Naive thymus-derived CD4-positive, alpha-beta T cell (primary cell): ENCODE results near the gene BAIAP2. TPM values are rescaled to one million over a fixed set of nuclear protein-coding genes. Genes with fewer than 3 reads are reported as not detected.
"Not testable (repeated sequence)": the region's sequence is repeated elsewhere in the genome, so short reads cannot be mapped to it uniquely, and the experiment has no call there.

Experiments
- ATAC-seq: fragments of 150-1000 bp; cut with Tn5 transposase; 2 replicates; pipeline ENCODE4 v1.10.0; 2021; ENCODE audit warnings: mild to moderate bottlenecking, moderate library complexity
- CTCF ChIA-PET: fragments of 350-600 bp; sonication (Branson Sonifier 250); formaldehyde crosslinking; loops from one replicate; lab custom pipeline; 2021; ENCODE audit warnings: antibody characterized with exemption; lab: Charles Lee
- POLR2A ChIA-PET: fragments of 350-600 bp; sonication (Branson Sonifier 250); formaldehyde crosslinking; loops from one replicate; lab custom pipeline; 2021; ENCODE audit warnings: antibody characterized with exemption, inconsistent platforms; lab: Charles Lee
- DNase-seq, 9 donors: peaks; one replicate each; pipeline versions ENCODE4 v3.0.0 to v3.0.0-alpha.2; 2020 to 2022; ENCODE audit warnings: mixed read lengths in 1 of 9
- H3K27ac ChIP-seq: one replicate; pipeline ENCODE4 v1.7.0; 2013; ENCODE audit warnings: mild to moderate bottlenecking, low read depth, low read length, moderate library complexity
- H3K27me3 ChIP-seq, 2 donors: one replicate each; pipeline ENCODE4 v1.7.0; 2013; ENCODE audit warnings: low read length in 2 of 2, mild to moderate bottlenecking in 2 of 2, moderate library complexity in 2 of 2; ENCODE audit not compliant: control insufficient read depth in 2 of 2, insufficient read depth in 2 of 2
- H3K36me3 ChIP-seq, 3 experiments: 1 replicate in 2 of 3; 2 replicates in 1 of 3; pipeline ENCODE4 v1.7.0; 2013; ENCODE audit warnings: low read length in 3 of 3, mild to moderate bottlenecking in 3 of 3, moderate library complexity in 1 of 3; ENCODE audit not compliant: insufficient read depth in 3 of 3, control insufficient read depth in 2 of 3
- H3K4me1 ChIP-seq, 2 donors: one replicate each; pipeline ENCODE4 v1.7.0; 2013; ENCODE audit warnings: low read length in 2 of 2, mild to moderate bottlenecking in 2 of 2, moderate library complexity in 1 of 2; ENCODE audit not compliant: control insufficient read depth in 2 of 2, insufficient read depth in 2 of 2
- H3K4me3 ChIP-seq: 2 replicates; pipeline ENCODE4 v1.7.0; 2013; ENCODE audit warnings: mild to moderate bottlenecking, low read length
- H3K9me3 ChIP-seq, 3 experiments: 1 replicate in 2 of 3; 2 replicates in 1 of 3; pipeline ENCODE4 v1.7.0; 2013; ENCODE audit warnings: low read length in 3 of 3; ENCODE audit not compliant: control insufficient read depth in 2 of 3
- H3K27ac Mint-ChIP-seq, 9 donors: one replicate each; pipeline ENCODE4 v1.8.0; 2020 to 2022; ENCODE audit warnings: mixed read lengths in 9 of 9, mild to moderate bottlenecking in 8 of 9, moderate library complexity in 5 of 9, inconsistent platforms in 2 of 9
- H3K27me3 Mint-ChIP-seq, 5 donors: one replicate each; pipeline ENCODE4 v1.8.0; 2021 to 2022; ENCODE audit warnings: mixed read lengths in 5 of 5, mild to moderate bottlenecking in 1 of 5
- H3K36me3 Mint-ChIP-seq, 5 donors: one replicate each; pipeline ENCODE4 v1.8.0; 2020 to 2022; ENCODE audit warnings: mixed read lengths in 5 of 5, mild to moderate bottlenecking in 3 of 5, inconsistent platforms in 1 of 5
- H3K4me1 Mint-ChIP-seq, 7 donors: one replicate each; pipeline ENCODE4 v1.8.0; 2020 to 2022; ENCODE audit warnings: mixed read lengths in 7 of 7, mild to moderate bottlenecking in 3 of 7, inconsistent platforms in 1 of 7
- H3K4me3 Mint-ChIP-seq, 10 donors: one replicate each; pipeline ENCODE4 v1.8.0; 2020 to 2022; ENCODE audit warnings: mild to moderate bottlenecking in 10 of 10, mixed read lengths in 10 of 10, moderate library complexity in 6 of 10, inconsistent platforms in 2 of 10
- H3K9me3 Mint-ChIP-seq, 11 donors: one replicate each; pipeline ENCODE4 v1.8.0; 2020 to 2022; ENCODE audit warnings: mixed read lengths in 11 of 11, mild to moderate bottlenecking in 4 of 11, inconsistent platforms in 1 of 11, moderate library complexity in 1 of 11
- intact Hi-C, 2 donors: fragments of 100-400 bp; cut with micrococcal nuclease; formaldehyde crosslinking; loops; one replicate each; pipeline ENCODE4 v1.15.1; 2023
- polyA plus RNA-seq, 2 donors: library from polyadenylated mRNA; unstranded; fragments of 300-500 nt; fragmentation: Illumina TruSeq; gene quantifications; one replicate each; pipeline ENCODE4 v1.2.3, GENCODE V29; 2021
- total RNA-seq, 6 experiments: library from RNA in 5 of 6; stranded (reverse) in 5 of 6; gene quantifications; 1 replicate in 5 of 6; 2 replicates in 1 of 6; pipeline ENCODE4 v1.2.3 and lab custom pipeline; 2021 to 2026

The BAIAP2 gene
- total and polyA plus RNA-seq, 7 experiments from 2014 or later: 3.2 to 13.7 (median 7.4) TPM

GRCh38 chr17:81029859-81030258, 5.1 kb upstream of the BAIAP2 start:
- Mint-ChIP-seq H3K36me3 (peaks cover 0 to 3% (median 0%) of the 10 kb centered on the region in 5 donors), H3K4me3 (no peak overlapping the region), H3K9me3 (peaks cover 0 to 7% (median 0%) of the 10 kb centered on the region in 11 donors), H3K27me3 (peaks cover 0 to 38% (median 6%) of the 10 kb centered on the region in 5 donors), H3K4me1 (peaks cover 5 to 21% (median 14%) of the 10 kb centered on the region in 7 donors), H3K27ac (no peak overlapping the region)
- ATAC-seq: no peak
- no peak for DNase-seq
- no peaks in the 10 kb centered on the region for H3K27me3 ChIP-seq
- H3K27ac ChIP-seq: no peak overlapping the region
- ChIA-PET CTCF (no interaction called here), POLR2A (interaction anchor here (0.6 to 1.1 kb wide), 2 partner anchors 9 to 12 kb away, joined by 3 to 5 read pairs; no protein-coding TSS in a partner anchor)
- H3K9me3 ChIP-seq: no peaks in the 10 kb centered on the region
- intact Hi-C loops: loop anchor here in 1 of 2 donors (10.0 kb wide), 2 partner anchors 455 to 575 kb away; no protein-coding TSS in a partner anchor
- no peak overlapping the region for H3K4me3 ChIP-seq
- no peaks in the 10 kb centered on the region for H3K36me3 ChIP-seq
- peaks cover 0 to 9% of the 10 kb centered on the region in 2 donors for H3K4me1 ChIP-seq

GRCh38 chr17:81030312-81030711, 4.6 kb upstream of the BAIAP2 start:
- H3K4me3 ChIP-seq, H3K9me3 ChIP-seq, H3K27ac ChIP-seq, H3K9me3 Mint-ChIP-seq, H3K27me3 ChIP-seq, DNase-seq, H3K27ac Mint-ChIP-seq, H3K4me1 ChIP-seq, CTCF ChIA-PET, H3K36me3 ChIP-seq, ATAC-seq, H3K36me3 Mint-ChIP-seq, H3K4me3 Mint-ChIP-seq: not testable (repeated sequence)
- intact Hi-C loops: loop anchor here in 1 of 2 donors (10.0 kb wide), 2 partner anchors 454 to 576 kb away; no protein-coding TSS in a partner anchor
- Mint-ChIP-seq H3K4me1 (peaks cover 5 to 21% (median 13%) of the 10 kb centered on the region in 7 donors), H3K27me3 (peaks cover 0 to 38% (median 6%) of the 10 kb centered on the region in 5 donors)
- POLR2A ChIA-PET: interaction anchor here (0.6 to 1.1 kb wide), 2 partner anchors 10 to 12 kb away, joined by 3 to 5 read pairs; no protein-coding TSS in a partner anchor

- H3K4me1 ChIP-seq: peaks cover 0 to 9% of the 10 kb centered on the region in 2 donors
- ATAC-seq (no peak), DNase-seq (no peak)
- POLR2A ChIA-PET: no interaction called here
- H3K27me3 ChIP-seq: no peaks in the 10 kb centered on the region
- peaks cover 5 to 24% (median 16%) of the 10 kb centered on the region in 7 donors for H3K4me1 Mint-ChIP-seq
- no peak overlapping the region for H3K27ac ChIP-seq
- CTCF ChIA-PET: interaction anchor here (0.9 kb wide), 1 partner anchor 41 kb away, joined by 3 read pairs; no protein-coding TSS in a partner anchor
- H3K36me3 ChIP-seq: no peaks in the 10 kb centered on the region
- H3K4me3 Mint-ChIP-seq: peak overlapping the region in 1 of 10 donors; percentile 14
- no peak overlapping the region for H3K4me3 ChIP-seq
- peaks cover 0 to 41% (median 6%) of the 10 kb centered on the region in 5 donors for H3K27me3 Mint-ChIP-seq
- H3K27ac Mint-ChIP-seq: no peak overlapping the region
- intact Hi-C loops: loop anchor here in 1 of 2 donors (10.0 kb wide), 2 partner anchors 454 to 576 kb away; no protein-coding TSS in a partner anchor
- H3K36me3 Mint-ChIP-seq: peaks cover 0 to 3% (median 0%) of the 10 kb centered on the region in 5 donors
- H3K9me3 ChIP-seq: no peaks in the 10 kb centered on the region
- H3K9me3 Mint-ChIP-seq: peaks cover 0 to 7% (median 0%) of the 10 kb centered on the region in 11 donors
These were observed 4.0 kb upstream of the BAIAP2 start for GRCh38 chr17:81030741-81031565.

GRCh38 chr17:81031566-81032550, 3.1 kb upstream of the BAIAP2 start:
- intact Hi-C loops: loop anchor here in 1 of 2 donors (10.0 kb wide), 2 partner anchors 453 to 577 kb away; no protein-coding TSS in a partner anchor
- Mint-ChIP-seq H3K27me3 (peaks cover 0 to 48% (median 6%) of the 10 kb centered on the region in 5 donors), H3K9me3 (peaks cover 0 to 4% (median 0%) of the 10 kb centered on the region in 11 donors), H3K4me1 (peaks cover 5 to 30% (median 21%) of the 10 kb centered on the region in 7 donors), H3K36me3 (peaks cover 0 to 3% (median 0%) of the 10 kb centered on the region in 5 donors), H3K4me3 (peak overlapping the region in 2 of 10 donors; percentile 43 to 51), H3K27ac (no peak overlapping the region)
- H3K4me1 ChIP-seq: peaks cover 0 to 9% of the 10 kb centered on the region in 2 donors
- no peaks in the 10 kb centered on the region for H3K27me3 ChIP-seq
- CTCF ChIA-PET: interaction anchor here (0.9 to 2.1 kb wide), 2 partner anchors 9 to 42 kb away, joined by 3 to 7 read pairs; no protein-coding TSS in a partner anchor
- ATAC-seq (no peak), DNase-seq (no peak)
- POLR2A ChIA-PET: interaction anchor here (0.6 kb wide), 1 partner anchor 9 kb away, joined by 3 read pairs; no protein-coding TSS in a partner anchor
- no peaks in the 10 kb centered on the region for H3K9me3 ChIP-seq
- H3K4me3 ChIP-seq: no peak overlapping the region
- H3K36me3 ChIP-seq: no peaks in the 10 kb centered on the region
- no peak overlapping the region for H3K27ac ChIP-seq

- H3K4me1 Mint-ChIP-seq: peaks cover 5 to 27% (median 23%) of the 10 kb centered on the region in 7 donors
- intact Hi-C loops: loop anchor here in 1 of 2 donors (10.0 kb wide), 2 partner anchors 452 to 578 kb away; no protein-coding TSS in a partner anchor
- Histone ChIP-seq H3K36me3 (no peaks in the 10 kb centered on the region), H3K4me3 (no peak overlapping the region), H3K27me3 (no peaks in the 10 kb centered on the region), H3K4me1 (peaks cover 0 to 9% of the 10 kb centered on the region in 2 donors), H3K27ac (no peak overlapping the region), H3K9me3 (no peaks in the 10 kb centered on the region)
- peaks cover 0 to 3% (median 0%) of the 10 kb centered on the region in 5 donors for H3K36me3 Mint-ChIP-seq
- DNase-seq (no peak), ATAC-seq (no peak)
- ChIA-PET CTCF (interaction anchor here (2.1 kb wide), 1 partner anchor 10 kb away, joined by 7 read pairs; no protein-coding TSS in a partner anchor), POLR2A (interaction anchor here (1.0 to 2.3 kb wide), 3 partner anchors 9 to 41 kb away, joined by 3 to 9 read pairs (median 6); partner anchors contain the start of gene CHMP6)
- H3K4me3 Mint-ChIP-seq: peak overlapping the region; percentile 36 to 91 (median 81)
- no peaks in the 10 kb centered on the region for H3K9me3 Mint-ChIP-seq
- peak overlapping the region in 1 of 9 donors; percentile 14 for H3K27ac Mint-ChIP-seq
- H3K27me3 Mint-ChIP-seq: peaks cover 0 to 55% (median 4%) of the 10 kb centered on the region in 5 donors
These were observed 2.1 kb upstream of the BAIAP2 start for GRCh38 chr17:81032641-81033480.
